Activated CD4-positive, alpha-beta T cell treated with anti-CD3 and anti-CD28 coated beads for 1 hour (primary cell): ENCODE measurements around the gene NFIA.
"Not testable (repeated sequence)": the region's sequence is repeated elsewhere in the genome, so short reads cannot be mapped to it uniquely, and the experiment has no call there.

Experiments
- DNase-seq: peaks from one replicate; pipeline ENCODE4 v3.0.0-alpha.2; 2020

NFIA gene

GRCh38 chr1:61109158-61109557, 26.8 kb downstream of the NFIA start:
- DNase-seq: no peak

- no peak for DNase-seq
Observed at GRCh38 chr1:61109910-61110309, 27.5 kb downstream of the NFIA start.

GRCh38 chr1:61110554-61110953, 28.2 kb downstream of the NFIA start:
- no peak for DNase-seq

GRCh38 chr1:61111084-61112004, 29.0 kb downstream of the NFIA start:
- no peak for DNase-seq

- DNase-seq: no peak
Observed at GRCh38 chr1:61114178-61114870, 32.0 kb downstream of the NFIA start.

GRCh38 chr1:61115436-61115835, 33.1 kb downstream of the NFIA start:
- no peak for DNase-seq

- DNase-seq: no peak
Observed at GRCh38 chr1:61116421-61116820, 34.1 kb downstream of the NFIA start.

GRCh38 chr1:61117283-61117682, 34.9 kb downstream of the NFIA start:
- DNase-seq: no peak

GRCh38 chr1:61119085-61119484, 36.7 kb downstream of the NFIA start:
- no peak for DNase-seq

GRCh38 chr1:61120246-61120840, 38.0 kb downstream of the NFIA start:
- DNase-seq: no peak

- DNase-seq: no peak
Observed at GRCh38 chr1:61120998-61121397, 38.6 kb downstream of the NFIA start.

- no peak for DNase-seq
Observed at GRCh38 chr1:61121631-61122030, 39.3 kb downstream of the NFIA start.

- DNase-seq: no peak
Observed at GRCh38 chr1:61122389-61122788, 40.0 kb downstream of the NFIA start.

GRCh38 chr1:61123326-61123725, 41.0 kb downstream of the NFIA start:
- DNase-seq: no peak

GRCh38 chr1:61124078-61124477, 41.7 kb downstream of the NFIA start:
- no peak for DNase-seq

- DNase-seq: no peak
Observed at GRCh38 chr1:61124696-61125095, 42.3 kb downstream of the NFIA start.

GRCh38 chr1:61125263-61125662, 42.9 kb downstream of the NFIA start:
- DNase-seq: no peak

- DNase-seq: no peak
Observed at GRCh38 chr1:61125895-61126294, 43.5 kb downstream of the NFIA start.

GRCh38 chr1:61126843-61127242, 44.5 kb downstream of the NFIA start:
- not testable (repeated sequence) for DNase-seq

GRCh38 chr1:61130338-61131000, 48.1 kb downstream of the NFIA start:
- no peak for DNase-seq

- no peak for DNase-seq
Observed at GRCh38 chr1:61131248-61131647, 48.9 kb downstream of the NFIA start.

GRCh38 chr1:61131716-61132115, 49.4 kb downstream of the NFIA start:
- no peak for DNase-seq

GRCh38 chr1:61132176-61132638, 49.8 kb downstream of the NFIA start:
- no peak for DNase-seq
